Gastrocnemius medialis (tissue), 4 donors: ENCODE results near the gene AADAC. TPM values are rescaled to one million over a fixed set of nuclear protein-coding genes. Genes with fewer than 3 reads are reported as not detected.
"Not testable (repeated sequence)": the region's sequence is repeated elsewhere in the genome, so short reads cannot be mapped to it uniquely, and the experiment has no call there.

Source experiments
- ATAC-seq, 2 donors: fragments of 150-250 bp; one replicate each; pipeline ENCODE4 v1.9.1; 2016
- DNase-seq, 2 donors: peaks; one replicate each; pipeline ENCODE4 v3.0.0-alpha.2; 2019
- H3K27ac ChIP-seq, 4 donors: fragments of 200-600 bp; sonication (generic); 1 replicate in 1 of 4; 2 replicates in 3 of 4; pipeline ENCODE4 v1.5.1; 2016 to 2018; ENCODE audit warnings: mild to moderate bottlenecking in 2 of 4, moderate library complexity in 1 of 4
- H3K27me3 ChIP-seq, 3 donors: fragments of 200-600 bp; sonication (generic) in 2 of 3; 1 replicate in 1 of 3; 2 replicates in 2 of 3; pipeline versions ENCODE4 v1.5.1 to v1.6.0; 2016 to 2019; ENCODE audit warnings: mild to moderate bottlenecking in 1 of 3, moderate library complexity in 1 of 3
- H3K36me3 ChIP-seq, 2 donors: fragments of 200-600 bp; sonication (generic) in 1 of 2; one replicate each; pipeline ENCODE4 v1.5.1; 2017 to 2018
- H3K4me1 ChIP-seq, 2 donors: fragments of 200-600 bp; sonication (generic) in 1 of 2; one replicate each; pipeline ENCODE4 v1.5.1; 2016 to 2017; ENCODE audit warnings: mild to moderate bottlenecking in 2 of 2
- H3K4me3 ChIP-seq, 4 donors: fragments of 200-600 bp; sonication (generic) in 3 of 4; 1 replicate in 1 of 4; 2 replicates in 3 of 4; pipeline ENCODE4 v1.5.1; 2016 to 2019; ENCODE audit warnings: mild to moderate bottlenecking in 2 of 4
- H3K9me3 ChIP-seq, 3 donors: fragments of 200-600 bp; sonication (generic) in 2 of 3; 1 replicate in 1 of 3; 2 replicates in 2 of 3; pipeline ENCODE4 v1.5.1; 2016 to 2019
- CTCF ChIP-seq, 5 experiments: fragments of 450-650 bp in 3 of 5; fragments of 200-600 bp in 2 of 5; sonication (generic) in 2 of 5; IDR thresholded peaks in 4 of 5; conservative IDR thresholded peaks in 1 of 5; 1 replicate in 4 of 5; 2 replicates in 1 of 5; pipeline ENCODE4 v1.5.1; 2016 to 2019; ENCODE audit warnings: antibody characterized with exemption in 5 of 5, mild to moderate bottlenecking in 3 of 5, moderate library complexity in 3 of 5
- POLR2A ChIP-seq, 2 donors: fragments of 450-650 bp; IDR thresholded peaks; one replicate each; pipeline ENCODE4 v1.6.1; 2017; ENCODE audit warnings: antibody characterized with exemption in 2 of 2, mild to moderate bottlenecking in 2 of 2, moderate library complexity in 2 of 2
- in situ Hi-C, 4 donors: fragments of 200-750 bp; cut with MboI; loops; one replicate each; pipeline versions ENCODE4 v1.15.0 to v1.8.0; 2017; ENCODE audit warnings: low sequenced_read_pairs in 4 of 4
- intact Hi-C: fragments of 100-400 bp; cut with DNase I; formaldehyde crosslinking; loops from one replicate; pipeline ENCODE4 v1.15.1; 2023; ENCODE audit warnings: low total_unique reads
- total RNA-seq, 4 donors: library from RNA; depleted of rRNA; stranded (reverse); fragments of >200 nt; gene quantifications; one replicate each; pipeline versions ENCODE4 v1.1.0 to v1.2.3, GENCODE V29; 2016

AADAC gene
- total RNA-seq, 4 donors from 2014 or later, result 0.85 to 1.1 TPM; not detected in 2

- Histone ChIP-seq H3K36me3 (no peaks in the 10 kb centered on the region), H3K4me1 (no peaks in the 10 kb centered on the region), H3K4me3 (no peak overlapping the region), H3K27ac (no peak overlapping the region), H3K9me3 (no peaks in the 10 kb centered on the region), H3K27me3 (no peaks in the 10 kb centered on the region)
- ATAC-seq, result no peak
- DNase-seq, result no peak
- TF ChIP-seq POLR2A (IDR thresholded peaks at IDR 0.05), result no peak
- no peak for TF ChIP-seq CTCF (IDR thresholded peaks at IDR 0.05 in 4 of 5, conservative IDR thresholded peaks at IDR 0.05 in 1 of 5)
- intact Hi-C loops (no loop called here), in situ Hi-C loops (loop anchor here in 1 of 4 donors (5.0 kb wide), 1 partner anchor 404 kb away; no protein-coding TSS in a partner anchor)
Measured at GRCh38 chr3:151841801-151842200, 27.9 kb downstream of the AADAC start.

GRCh38 chr3:151843275-151843674 lies 29.4 kb downstream of the AADAC start:
- H3K4me1 ChIP-seq, result no peaks in the 10 kb centered on the region
- ATAC-seq, result no peak
- intact Hi-C loops (no loop called here), in situ Hi-C loops (loop anchor here in 1 of 4 donors (5.0 kb wide), 1 partner anchor 406 kb away; no protein-coding TSS in a partner anchor)
- TF ChIP-seq CTCF (IDR thresholded peaks at IDR 0.05 in 4 of 5, conservative IDR thresholded peaks at IDR 0.05 in 1 of 5) (no peak), POLR2A (IDR thresholded peaks at IDR 0.05) (no peak)
- no peak overlapping the region for H3K27ac ChIP-seq
- H3K4me3 ChIP-seq, result no peak overlapping the region
- H3K36me3 ChIP-seq, result no peaks in the 10 kb centered on the region
- DNase-seq, result no peak
- H3K27me3 ChIP-seq, result no peaks in the 10 kb centered on the region
- H3K9me3 ChIP-seq, result no peaks in the 10 kb centered on the region

GRCh38 chr3:151845306-151845905 lies 31.5 kb downstream of the AADAC start:
- no peaks in the 10 kb centered on the region for H3K4me1 ChIP-seq
- no peak for TF ChIP-seq CTCF (IDR thresholded peaks at IDR 0.05 in 4 of 5, conservative IDR thresholded peaks at IDR 0.05 in 1 of 5)
- no peak for TF ChIP-seq POLR2A (IDR thresholded peaks at IDR 0.05)
- in situ Hi-C loops, result no loop called here
- H3K9me3 ChIP-seq, result no peaks in the 10 kb centered on the region
- intact Hi-C loops, result no loop called here
- no peaks in the 10 kb centered on the region for H3K36me3 ChIP-seq
- no peak overlapping the region for H3K27ac ChIP-seq
- ATAC-seq, result no peak
- no peak for DNase-seq
- H3K4me3 ChIP-seq, result no peak overlapping the region
- no peaks in the 10 kb centered on the region for H3K27me3 ChIP-seq

GRCh38 chr3:151850065-151850464 lies 36.1 kb downstream of the AADAC start:
- DNase-seq, H3K4me3 ChIP-seq, ATAC-seq, H3K36me3 ChIP-seq, H3K27me3 ChIP-seq, in situ Hi-C loops, H3K4me1 ChIP-seq, H3K27ac ChIP-seq, H3K9me3 ChIP-seq, intact Hi-C loops: not testable (repeated sequence)

GRCh38 chr3:151852074-151852811 lies 38.3 kb downstream of the AADAC start:
- intact Hi-C loops, result no loop called here
- TF ChIP-seq CTCF (IDR thresholded peaks at IDR 0.05 in 4 of 5, conservative IDR thresholded peaks at IDR 0.05 in 1 of 5) (no peak), POLR2A (IDR thresholded peaks at IDR 0.05) (no peak)
- no peaks in the 10 kb centered on the region for H3K9me3 ChIP-seq

More at GRCh38 chr3:151852074-151852811, 38.3 kb downstream of the AADAC start:
- in situ Hi-C loops, result no loop called here
- Histone ChIP-seq H3K27me3 (no peaks in the 10 kb centered on the region), H3K4me3 (no peak overlapping the region), H3K36me3 (no peaks in the 10 kb centered on the region), H3K4me1 (no peaks in the 10 kb centered on the region), H3K27ac (no peak overlapping the region)
- no peak for DNase-seq
- no peak for ATAC-seq
